GM23248 (cell line): Measurements from ENCODE around the gene RSPH1. TPM values are rescaled to one million over a fixed set of nuclear protein-coding genes. Genes with fewer than 3 reads are reported as not detected.

Experiments used
- DNase-seq: peaks from one replicate; pipeline ENCODE4 v3.0.0-alpha.2; 2015
- H2AFZ ChIP-seq: fragments of 200-600 bp; sonication (generic); 2 replicates; pipeline ENCODE4 v1.6.1; 2016; ENCODE audit warnings: antibody characterized with exemption
- H3F3A ChIP-seq: fragments of 200-600 bp; sonication (generic); 2 replicates; pipeline ENCODE4 v1.6.1; 2016; ENCODE audit warnings: mild to moderate bottlenecking, antibody characterized with exemption, mixed run types; ENCODE audit not compliant: insufficient read depth
- H3K27ac ChIP-seq: fragments of 200-600 bp; sonication (generic); 2 replicates; pipeline ENCODE4 v1.5.1; 2016; ENCODE audit warnings: mild to moderate bottlenecking
- H3K27me3 ChIP-seq: fragments of 200-600 bp; sonication (generic); replicated peaks from 2 replicates; pipeline ENCODE4 v1.6.1; 2016; ENCODE audit warnings: mild to moderate bottlenecking; ENCODE audit not compliant: insufficient read depth
- H3K36me3 ChIP-seq: fragments of 200-600 bp; sonication (generic); 2 replicates; pipeline ENCODE4 v1.6.1; 2016; ENCODE audit warnings: low read depth, mild to moderate bottlenecking
- H3K4me1 ChIP-seq: fragments of 200-600 bp; sonication (generic); 2 replicates; pipeline ENCODE4 v1.6.1; 2016; ENCODE audit warnings: mild to moderate bottlenecking; ENCODE audit not compliant: insufficient read depth
- H3K4me2 ChIP-seq: fragments of 200-600 bp; sonication (generic); one replicate; pipeline ENCODE4 v1.6.1; 2016; ENCODE audit warnings: mild to moderate bottlenecking; ENCODE audit not compliant: unreplicated experiment
- H3K4me3 ChIP-seq: fragments of 200-600 bp; sonication (generic); 2 replicates; pipeline ENCODE4 v1.5.1; 2016; ENCODE audit warnings: mild to moderate bottlenecking
- H3K79me2 ChIP-seq: fragments of 200-600 bp; sonication (generic); 2 replicates; pipeline ENCODE4 v1.6.1; 2016; ENCODE audit warnings: mild to moderate bottlenecking; ENCODE audit not compliant: insufficient read depth
- H3K9ac ChIP-seq: fragments of 200-600 bp; sonication (generic); 2 replicates; pipeline ENCODE4 v1.6.1; 2016; ENCODE audit warnings: mild to moderate bottlenecking
- H3K9me2 ChIP-seq: fragments of 200-600 bp; sonication (generic); 2 replicates; pipeline ENCODE4 v1.6.1; 2016; ENCODE audit warnings: mixed run types, mild to moderate bottlenecking, moderate library complexity; ENCODE audit not compliant: insufficient read depth
- H3K9me3 ChIP-seq: fragments of 200-600 bp; sonication (generic); one replicate; pipeline ENCODE4 v1.6.1; 2017; ENCODE audit warnings: low read depth
- H4K20me1 ChIP-seq: fragments of 200-600 bp; sonication (generic); 2 replicates; pipeline ENCODE4 v1.6.0; 2016; ENCODE audit not compliant: insufficient read depth
- EZH2 ChIP-seq: fragments of 200-600 bp; sonication (generic); IDR thresholded peaks from 2 replicates; pipeline ENCODE4 v1.6.1; 2018; ENCODE audit warnings: antibody characterized with exemption, mild to moderate bottlenecking; ENCODE audit not compliant: insufficient read depth, poor library complexity, severe bottlenecking
- EZH2phosphoT487 ChIP-seq: fragments of 200-600 bp; sonication (generic); IDR thresholded peaks from 2 replicates; pipeline ENCODE4 v1.6.1; 2018; ENCODE audit warnings: antibody characterized with exemption, moderate library complexity, mild to moderate bottlenecking, low read depth; ENCODE audit not compliant: insufficient read depth
- WGBS, 2 experiments: methylation state at CpG; one replicate each; pipeline ENCODE4 v1.1.6; 2015 to 2017; ENCODE audit warnings: low lambda C conversion rate in 2 of 2, low coverage in 1 of 2; ENCODE audit errors: missing lambda C conversion rate in 2 of 2; 5-methylcytosine and 5-hydroxymethylcytosine counted together
- in situ Hi-C: fragments of 300-500 bp; cut with MboI; formaldehyde crosslinking; loops from 2 replicates; pipeline ENCODE4 v1.15.0; 2020
- polyA plus RNA-seq: library from polyadenylated mRNA; unstranded; fragments of >200 nt; fragmentation: Nextera tagmentation; extraction: Ambion mirVana; gene quantifications from 2 replicates; pipeline ENCODE4 v1.2.1, GENCODE V29; 2016
- total RNA-seq: library from RNA; depleted of rRNA; stranded (reverse); fragments of >200 nt; shearing (Covaris generic); gene quantifications from 2 replicates; pipeline ENCODE4 v1.2.3, GENCODE V29; 2014

The RSPH1 gene
- total and polyA plus RNA-seq, 2 experiments from 2014 or later = 0.32 TPM; not detected in 1

- no peaks in the 10 kb centered on the region for H3K9me2 ChIP-seq
- DNase-seq = no peak
- no peaks in the 10 kb centered on the region for H3K4me1 ChIP-seq
Measured at GRCh38 chr21:42455754-42456440, 40.1 kb downstream of the RSPH1 start.

GRCh38 chr21:42455196-42455595, 40.8 kb downstream of the RSPH1 start:
- no peak for TF ChIP-seq EZH2
- TF ChIP-seq EZH2phosphoT487 = no peak
- H3F3A ChIP-seq = no peaks in the 10 kb centered on the region
- H3K9me3 ChIP-seq = no peaks in the 10 kb centered on the region
- no peaks in the 10 kb centered on the region for H3K27me3 ChIP-seq
- no peaks in the 10 kb centered on the region for H4K20me1 ChIP-seq
- in situ Hi-C loops = no loop called here
- H3K4me2 ChIP-seq = no peak overlapping the region
- H3K4me3 ChIP-seq = no peak overlapping the region
- no peaks in the 10 kb centered on the region for H3K4me1 ChIP-seq
- H3K36me3 ChIP-seq = no peaks in the 10 kb centered on the region
- 57 to 66% methylated on average over 9 of the region's 9 CpGs for WGBS, 2 experiments
- no peak overlapping the region for H2AFZ ChIP-seq
- DNase-seq = no peak
- H3K79me2 ChIP-seq = no peaks in the 10 kb centered on the region
- H3K9me2 ChIP-seq = no peaks in the 10 kb centered on the region
- H3K9ac ChIP-seq = no peak overlapping the region
- no peak overlapping the region for H3K27ac ChIP-seq

More at GRCh38 chr21:42455754-42456440, 40.1 kb downstream of the RSPH1 start:
- Histone ChIP-seq H3K27me3 (no peaks in the 10 kb centered on the region), H2AFZ (no peak overlapping the region), H3F3A (no peaks in the 10 kb centered on the region), H3K4me3 (no peak overlapping the region), H3K9me3 (no peaks in the 10 kb centered on the region), H3K27ac (no peak overlapping the region), H4K20me1 (no peaks in the 10 kb centered on the region), H3K79me2 (no peaks in the 10 kb centered on the region), H3K4me2 (no peak overlapping the region), H3K36me3 (no peaks in the 10 kb centered on the region), H3K9ac (no peak overlapping the region)
- TF ChIP-seq EZH2phosphoT487 (no peak), EZH2 (no peak)
- 55% methylated on average over 10 of the region's 10 CpGs for WGBS, 2 experiments
- in situ Hi-C loops = no loop called here

- 61% methylated on average over 9 of the region's 9 CpGs for WGBS, 2 experiments
Measured at GRCh38 chr21:42454786-42455185, 41.2 kb downstream of the RSPH1 start.

DNA sequence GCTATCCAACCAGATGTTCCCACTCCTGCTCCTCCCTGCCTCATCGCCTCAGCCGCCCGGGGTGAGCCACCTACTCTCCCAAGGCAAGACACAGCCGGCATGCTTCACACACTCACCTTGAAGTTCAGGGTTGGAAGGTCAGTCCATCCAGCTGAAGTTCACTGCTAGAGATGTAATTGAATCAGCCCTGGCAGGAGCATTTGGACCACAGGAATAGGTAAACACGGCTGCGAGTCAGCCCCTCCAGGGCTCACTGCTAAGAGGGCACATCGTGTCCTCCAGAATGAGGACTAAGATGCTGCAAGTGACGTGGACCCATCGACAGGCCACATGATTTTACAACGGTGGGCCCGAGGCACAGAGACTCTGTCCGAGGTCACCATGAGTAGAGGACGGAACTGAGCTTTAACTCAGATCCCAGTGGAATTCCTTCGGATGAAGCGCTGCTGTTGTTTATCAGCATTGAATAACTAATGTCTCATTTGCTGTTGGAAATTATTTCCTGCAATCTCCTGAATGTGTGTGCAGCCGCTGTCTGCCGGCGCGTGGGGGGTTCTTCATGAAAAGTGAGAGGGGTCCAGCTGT, 41.9 kb downstream of the RSPH1 start:
- DNase-seq = no peak

More at GRCh38 chr21:42454786-42455185, 41.2 kb downstream of the RSPH1 start:
- Histone ChIP-seq H3K9me3 (no peaks in the 10 kb centered on the region), H3F3A (no peaks in the 10 kb centered on the region), H4K20me1 (no peaks in the 10 kb centered on the region), H3K4me2 (no peak overlapping the region), H2AFZ (no peak overlapping the region), H3K27me3 (no peaks in the 10 kb centered on the region), H3K9ac (no peak overlapping the region), H3K36me3 (no peaks in the 10 kb centered on the region), H3K79me2 (no peaks in the 10 kb centered on the region), H3K4me1 (no peaks in the 10 kb centered on the region), H3K9me2 (no peaks in the 10 kb centered on the region), H3K27ac (no peak overlapping the region), H3K4me3 (no peak overlapping the region)
- DNase-seq = no peak
- in situ Hi-C loops = no loop called here
- no peak for TF ChIP-seq EZH2
- TF ChIP-seq EZH2phosphoT487 = no peak

More for the DNA sequence above, 41.9 kb downstream of the RSPH1 start:
- no peaks in the 10 kb centered on the region for H4K20me1 ChIP-seq
- 59 to 60% methylated on average over 19 of the region's 19 CpGs for WGBS, 2 experiments
- H3K4me2 ChIP-seq = no peak overlapping the region
- no peak overlapping the region for H2AFZ ChIP-seq
- H3K9me2 ChIP-seq = no peaks in the 10 kb centered on the region
- H3K27me3 ChIP-seq = no peaks in the 10 kb centered on the region
- TF ChIP-seq EZH2phosphoT487 = no peak
- TF ChIP-seq EZH2 = no peak
- H3K4me1 ChIP-seq = no peaks in the 10 kb centered on the region
- no peak overlapping the region for H3K27ac ChIP-seq
- no peaks in the 10 kb centered on the region for H3K79me2 ChIP-seq
- no peaks in the 10 kb centered on the region for H3K9me3 ChIP-seq
- H3K9ac ChIP-seq = no peak overlapping the region
- no peaks in the 10 kb centered on the region for H3F3A ChIP-seq
- no peaks in the 10 kb centered on the region for H3K36me3 ChIP-seq
- H3K4me3 ChIP-seq = no peak overlapping the region
- in situ Hi-C loops = no loop called here
